Lung (tissue), 12 donors: Measurements from ENCODE around the gene ATXN10. TPM values are rescaled to one million over a fixed set of nuclear protein-coding genes. Genes with fewer than 3 reads are reported as not detected.
A peak's percentile ranks its signal among the peaks of the same experiment; 100 is the strongest.

Source experiments
- ATAC-seq: fragments of 200-7000 bp; cut with Tn5 transposase; one replicate; pipeline ENCODE4 v1.9.1; 2020; ENCODE audit warnings: moderate number of reproducible peaks; ENCODE audit not compliant: insufficient read depth, low FRiP score
- DNase-seq, 3 donors: peaks; one replicate each; pipeline ENCODE4 v3.0.0-alpha.2; 2013 to 2017
- H3K27ac ChIP-seq, 2 donors: one replicate each; pipeline ENCODE4 v1.5.1; 2013; ENCODE audit warnings: mild to moderate bottlenecking in 2 of 2, moderate library complexity in 2 of 2, control low read depth in 1 of 2, inconsistent platforms in 1 of 2, low read depth in 1 of 2, low read length in 1 of 2
- H3K27me3 ChIP-seq, 3 donors: one replicate each; pipeline ENCODE4 v1.5.1; 2013; ENCODE audit warnings: low read length in 2 of 3; ENCODE audit not compliant: control insufficient read depth in 3 of 3, insufficient read depth in 3 of 3
- H3K36me3 ChIP-seq, 4 donors: one replicate each; pipeline ENCODE4 v1.5.1; 2013; ENCODE audit warnings: low read length in 4 of 4, mild to moderate bottlenecking in 1 of 4, moderate library complexity in 1 of 4; ENCODE audit not compliant: control insufficient read depth in 4 of 4, insufficient read depth in 4 of 4
- H3K4me1 ChIP-seq, 5 donors: one replicate each; pipeline ENCODE4 v1.5.1; 2013; ENCODE audit warnings: low read length in 5 of 5, mild to moderate bottlenecking in 2 of 5, moderate library complexity in 1 of 5; ENCODE audit not compliant: control insufficient read depth in 5 of 5, insufficient read depth in 5 of 5
- H3K4me3 ChIP-seq: one replicate; pipeline ENCODE4 v1.5.1; 2013; ENCODE audit warnings: mild to moderate bottlenecking, control low read depth, moderate library complexity
- H3K9ac ChIP-seq, 2 donors: one replicate each; pipeline ENCODE4 v1.5.1; 2013; ENCODE audit warnings: low read length in 2 of 2, control low read depth in 1 of 2; ENCODE audit not compliant: insufficient read depth in 1 of 2
- H3K9me3 ChIP-seq, 4 donors: one replicate each; pipeline ENCODE4 v1.5.1; 2013; ENCODE audit warnings: low read length in 3 of 4, mild to moderate bottlenecking in 1 of 4, moderate library complexity in 1 of 4; ENCODE audit not compliant: control insufficient read depth in 4 of 4, insufficient read depth in 3 of 4
- WGBS, 2 donors: extraction: QIAGEN DNeasy Blood & Tissue Kit; methylation state at CpG; one replicate each; pipeline ENCODE4 v1.1.7; 2013; 5-methylcytosine and 5-hydroxymethylcytosine counted together
- polyA plus RNA-seq, 2 donors: library from polyadenylated mRNA; stranded (reverse); fragments of 200-250 nt; gene quantifications; one replicate each; pipeline ENCODE4 v1.2.1, GENCODE V29; 2013
- total RNA-seq, 2 donors: library from RNA; depleted of rRNA in 1 of 2; stranded (reverse); fragments of >200 nt in 1 of 2; gene quantifications; one replicate each; pipeline ENCODE4 v1.2.1, GENCODE V29; 2014 to 2021
- TF ChIP-seq, protein P1 (sequence below): IDR thresholded peaks from 2 replicates; pipeline ENCODE4 v1.5.1; 2012; ENCODE audit warnings: mild to moderate bottlenecking; ENCODE audit errors: control extremely low read depth, extremely low read depth
- donor health status: control.
- donor health status: control.
- donor health status: Bipolar disorder and iron deficiency.
- donor health status: healthy.
- donor health status: DM: yes; HTN: yes; CAD: no.

The ATXN10 gene
- total and polyA plus RNA-seq, 4 donors, result 41.9 to 164 (median 92.2) TPM

DNA sequence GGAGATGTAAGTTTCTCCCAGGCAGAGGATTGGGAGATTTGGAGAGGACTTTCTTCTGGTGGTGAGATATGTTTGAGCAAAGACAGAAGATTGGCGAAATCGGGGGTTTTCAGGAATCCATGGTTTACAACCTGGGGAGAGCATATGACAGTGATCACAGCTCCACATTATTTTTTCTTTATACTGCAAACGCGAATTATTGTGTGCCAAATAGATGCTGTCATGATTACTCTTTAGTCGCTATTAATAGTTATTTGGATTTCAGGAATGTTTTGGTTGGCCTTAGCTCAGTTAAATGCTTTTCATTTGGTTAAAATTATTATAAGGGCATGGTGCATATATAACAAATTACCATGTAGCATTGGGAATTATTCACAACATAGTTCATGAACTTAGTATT is 15.2 kb downstream of the ATXN10 start:
- Histone ChIP-seq H3K27ac (no peak overlapping the region), H3K4me3 (no peak overlapping the region), H3K36me3 (peaks cover 0 to 9% (median 7%) of the 10 kb centered on the region in 4 donors), H3K9ac (no peak overlapping the region), H3K27me3 (no peaks in the 10 kb centered on the region), H3K9me3 (no peaks in the 10 kb centered on the region), H3K4me1 (peaks cover 0 to 19% (median 11%) of the 10 kb centered on the region in 5 donors)
- DNase-seq (no peak), ATAC-seq (no peak)
- WGBS, 2 donors, result 78 to 82% methylated on average over 5 of the region's 5 CpGs
- TF ChIP-seq, protein P1, sequence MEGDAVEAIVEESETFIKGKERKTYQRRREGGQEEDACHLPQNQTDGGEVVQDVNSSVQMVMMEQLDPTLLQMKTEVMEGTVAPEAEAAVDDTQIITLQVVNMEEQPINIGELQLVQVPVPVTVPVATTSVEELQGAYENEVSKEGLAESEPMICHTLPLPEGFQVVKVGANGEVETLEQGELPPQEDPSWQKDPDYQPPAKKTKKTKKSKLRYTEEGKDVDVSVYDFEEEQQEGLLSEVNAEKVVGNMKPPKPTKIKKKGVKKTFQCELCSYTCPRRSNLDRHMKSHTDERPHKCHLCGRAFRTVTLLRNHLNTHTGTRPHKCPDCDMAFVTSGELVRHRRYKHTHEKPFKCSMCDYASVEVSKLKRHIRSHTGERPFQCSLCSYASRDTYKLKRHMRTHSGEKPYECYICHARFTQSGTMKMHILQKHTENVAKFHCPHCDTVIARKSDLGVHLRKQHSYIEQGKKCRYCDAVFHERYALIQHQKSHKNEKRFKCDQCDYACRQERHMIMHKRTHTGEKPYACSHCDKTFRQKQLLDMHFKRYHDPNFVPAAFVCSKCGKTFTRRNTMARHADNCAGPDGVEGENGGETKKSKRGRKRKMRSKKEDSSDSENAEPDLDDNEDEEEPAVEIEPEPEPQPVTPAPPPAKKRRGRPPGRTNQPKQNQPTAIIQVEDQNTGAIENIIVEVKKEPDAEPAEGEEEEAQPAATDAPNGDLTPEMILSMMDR, result no peak

GRCh38 chr22:45688600-45689080 is 17.0 kb downstream of the ATXN10 start:
- peaks cover 0 to 18% (median 9%) of the 10 kb centered on the region in 5 donors for H3K4me1 ChIP-seq
- no peak overlapping the region for H3K9ac ChIP-seq
- WGBS, 2 donors, result 59 to 68% methylated on average over 4 of the region's 4 CpGs
- TF ChIP-seq, protein P1, result no peak
- H3K4me3 ChIP-seq, result no peak overlapping the region
- no peaks in the 10 kb centered on the region for H3K27me3 ChIP-seq
- peaks cover 8 to 26% (median 10%) of the 10 kb centered on the region in 4 donors for H3K36me3 ChIP-seq
- peak in 2 of 3 donors; percentile 44 to 55 for DNase-seq
- peak; percentile 61 for ATAC-seq
- no peaks in the 10 kb centered on the region for H3K9me3 ChIP-seq
- peak overlapping the region in 1 of 2 donors; percentile 78 for H3K27ac ChIP-seq

GRCh38 chr22:45689211-45689610 is 17.6 kb downstream of the ATXN10 start:
- Histone ChIP-seq H3K36me3 (peaks cover 8 to 32% (median 14%) of the 10 kb centered on the region in 4 donors), H3K4me1 (peaks cover 0 to 13% (median 9%) of the 10 kb centered on the region in 5 donors), H3K4me3 (no peak overlapping the region), H3K27ac (peak overlapping the region in 1 of 2 donors; percentile 78), H3K27me3 (no peaks in the 10 kb centered on the region), H3K9ac (no peak overlapping the region), H3K9me3 (no peaks in the 10 kb centered on the region)
- TF ChIP-seq, protein P1, result no peak
- DNase-seq (no peak), ATAC-seq (no peak)
- WGBS, 2 donors, result 90 to 94% methylated on average over 1 of the region's 1 CpG

DNA sequence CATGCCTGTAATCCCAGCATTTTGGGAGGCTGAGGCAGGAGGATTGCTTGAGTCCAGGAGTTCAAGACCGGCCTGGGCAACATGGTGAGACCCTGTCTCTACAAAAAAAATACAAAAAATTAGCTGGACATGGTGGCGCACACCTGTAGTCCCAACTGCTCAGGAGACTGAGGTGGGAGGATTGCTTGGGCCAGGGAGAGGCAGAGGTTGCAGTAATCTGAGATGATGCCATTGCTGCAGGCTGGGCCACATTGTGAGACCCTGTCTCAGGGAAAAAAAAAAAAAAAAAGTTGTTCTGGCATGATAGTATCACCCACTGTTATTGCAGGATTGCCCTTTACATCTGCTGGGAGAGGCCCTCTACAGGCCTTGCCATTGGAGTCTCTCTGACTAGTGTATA is 18.4 kb downstream of the ATXN10 start:
- no peak overlapping the region for H3K9ac ChIP-seq
- H3K9me3 ChIP-seq, result no peaks in the 10 kb centered on the region
- H3K27ac ChIP-seq, result no peak overlapping the region
- TF ChIP-seq, protein P1, result no peak
- H3K4me3 ChIP-seq, result no peak overlapping the region
- no peak for DNase-seq
- 95 to 96% methylated on average over 2 of the region's 2 CpGs for WGBS, 2 donors
- H3K36me3 ChIP-seq, result peaks cover 9 to 32% (median 14%) of the 10 kb centered on the region in 4 donors
- peaks cover 0 to 12% (median 9%) of the 10 kb centered on the region in 5 donors for H3K4me1 ChIP-seq
- no peaks in the 10 kb centered on the region for H3K27me3 ChIP-seq
- ATAC-seq, result no peak
